HG03378 (cell line): ENCODE data around the gene HOXD12.

Source experiments
- ATAC-seq: cut with Tn5 transposase; IDR thresholded peaks from one replicate; pipeline ENCODE4 v1.9.1; 2021; ENCODE audit warnings: mild to moderate bottlenecking, moderate library complexity; ENCODE audit not compliant: unreplicated experiment

The HOXD12 gene

DNA sequence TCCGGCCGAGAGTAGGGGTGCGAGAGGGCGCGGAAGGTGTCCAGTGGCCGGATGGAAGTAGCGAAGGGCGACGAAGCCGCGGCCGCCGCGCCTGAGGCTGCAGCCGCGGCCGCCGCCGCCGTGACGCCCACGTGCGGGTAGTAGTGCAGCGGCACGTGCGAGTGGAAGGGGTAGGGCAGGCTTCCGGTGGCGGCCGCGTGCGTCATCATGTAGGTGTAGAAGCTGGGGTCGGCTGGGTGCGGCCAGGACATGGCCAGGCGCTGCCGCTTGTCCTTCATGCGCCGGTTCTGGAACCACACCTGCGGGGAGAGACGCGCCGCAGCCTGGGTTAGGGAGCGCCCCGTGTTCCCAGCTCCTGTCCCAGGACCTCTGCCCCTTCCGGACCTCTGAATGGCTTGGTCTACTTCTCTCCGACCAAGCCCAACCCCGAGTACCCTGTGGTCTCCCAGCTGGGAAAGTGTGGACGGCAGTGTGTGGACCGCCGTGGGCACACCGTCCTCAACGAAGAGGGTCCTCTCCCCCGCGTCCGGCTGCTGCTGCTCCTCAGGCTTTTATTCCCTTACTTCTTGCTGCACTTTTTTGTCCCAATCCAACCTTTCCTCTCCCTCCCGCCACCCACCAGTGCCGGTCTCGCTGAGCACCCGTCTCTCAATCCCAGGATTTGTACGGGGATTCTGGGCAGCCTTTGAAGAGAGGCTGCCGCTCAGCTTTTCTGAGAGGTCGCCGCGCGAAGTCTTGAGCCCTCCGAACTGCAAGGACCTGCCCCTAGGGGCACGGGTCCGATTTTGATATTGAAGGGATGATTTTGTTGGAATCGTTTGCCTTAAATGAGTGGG is 18.8 kb upstream of the HOXD12 start:
- no peak for ATAC-seq

GRCh38 chr2:176081376-176081836 is 18.2 kb upstream of the HOXD12 start:
- no peak for ATAC-seq

DNA sequence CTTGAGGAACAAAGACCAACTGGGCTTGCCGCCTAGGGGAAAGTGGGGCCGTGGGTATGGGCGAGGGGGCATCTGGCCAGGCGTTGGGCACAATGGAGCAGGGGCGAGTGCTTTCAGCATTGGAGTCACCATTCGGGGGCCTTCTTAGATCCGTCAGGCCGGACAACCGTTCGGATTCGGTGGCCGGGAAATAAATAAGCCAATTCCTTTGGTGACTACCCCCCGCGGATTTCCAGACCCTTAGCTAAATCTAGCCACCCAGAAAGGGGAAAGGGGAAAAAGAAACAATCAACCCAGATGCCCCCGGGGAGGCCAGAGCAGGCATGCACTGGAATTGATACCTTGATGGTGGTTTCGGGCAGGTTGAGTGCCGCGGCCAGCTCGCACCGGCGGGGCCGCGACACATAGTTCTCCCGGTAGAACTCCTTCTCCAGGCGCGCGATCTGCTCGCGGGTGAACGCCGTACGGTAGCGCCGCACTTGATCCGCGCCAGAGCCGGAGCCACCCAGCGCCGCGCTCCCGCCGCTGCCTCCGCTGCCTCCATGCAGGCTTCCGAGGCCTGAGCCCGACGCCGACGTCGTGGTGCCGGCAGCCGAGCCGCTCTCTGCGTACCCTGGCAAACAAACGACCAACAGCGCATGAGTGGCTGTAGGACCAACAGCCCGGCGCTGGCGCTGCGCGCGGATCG is 17.6 kb upstream of the HOXD12 start:
- no peak for ATAC-seq

GRCh38 chr2:176082525-176082823 is 17.1 kb upstream of the HOXD12 start:
- no peak for ATAC-seq

GRCh38 chr2:176082824-176083751 is 16.5 kb upstream of the HOXD12 start:
- ATAC-seq = no peak

DNA sequence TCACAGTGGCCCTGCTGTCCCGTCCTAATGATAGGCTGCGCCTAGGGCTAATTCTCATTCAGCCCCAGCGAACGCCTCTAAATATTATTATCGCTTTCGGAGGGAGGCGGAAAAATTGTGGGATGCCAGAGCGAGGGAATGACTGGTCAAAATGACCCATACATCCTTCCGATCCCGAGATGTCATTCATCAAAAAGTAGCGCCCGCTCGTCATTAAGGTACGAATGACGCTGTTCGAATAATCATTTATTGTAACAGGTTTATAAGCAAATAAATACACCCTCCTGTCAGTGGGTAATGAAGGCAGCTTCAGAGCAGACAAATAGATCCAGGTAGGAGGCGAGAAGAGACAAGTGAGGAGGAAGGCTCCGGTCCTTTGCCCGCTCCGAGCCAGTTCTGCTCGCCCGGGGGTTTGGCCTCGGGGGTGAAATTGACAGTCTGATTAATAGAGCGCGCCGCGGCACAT is 15.8 kb upstream of the HOXD12 start, which contains the start of gene EVX2:
Gene EVX2, minus strand, starts transcription at position 167 of the 466 bp plus-strand sequence. CDS start 186 bp downstream, outside the sequence.
- no peak for ATAC-seq

GRCh38 chr2:176084611-176085119 is 14.9 kb upstream of the HOXD12 start:
- ATAC-seq = no peak

GRCh38 chr2:176085120-176085788 is 14.3 kb upstream of the HOXD12 start:
- no peak for ATAC-seq

- no peak for ATAC-seq
Observed at GRCh38 chr2:176085861-176086771, 13.5 kb upstream of the HOXD12 start.

- ATAC-seq = no peak
Observed at GRCh38 chr2:176087330-176088047, 12.1 kb upstream of the HOXD12 start.

GRCh38 chr2:176088048-176088936 is 11.3 kb upstream of the HOXD12 start:
- ATAC-seq = no peak

- no peak for ATAC-seq
Observed at GRCh38 chr2:176088937-176089842, 10.4 kb upstream of the HOXD12 start.

DNA sequence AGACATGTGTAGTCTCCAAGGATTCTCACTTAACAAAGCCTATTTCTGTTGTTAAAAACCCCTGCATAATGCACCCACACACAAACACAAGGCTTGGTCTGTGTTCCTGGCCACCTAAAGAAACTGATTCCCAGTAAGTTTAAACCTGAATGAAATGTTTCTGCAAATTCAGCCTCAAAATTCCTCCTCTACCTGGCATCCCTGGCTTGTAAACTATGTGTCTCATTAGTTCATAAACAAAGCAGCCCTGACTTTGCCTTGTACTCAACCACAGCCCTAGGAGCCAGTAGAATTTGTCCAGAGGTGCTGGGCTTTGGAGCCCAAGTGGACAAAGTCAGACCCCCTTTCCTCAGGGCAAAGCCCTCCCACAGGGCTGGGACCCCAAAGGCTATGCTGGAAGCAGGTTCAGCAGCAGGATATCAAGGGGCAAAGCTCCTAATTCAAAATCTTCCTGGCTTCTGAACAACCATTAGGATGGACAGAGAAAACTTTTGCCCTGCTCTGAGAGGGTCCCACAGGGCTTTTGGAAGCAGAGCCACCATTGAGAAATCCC is 9.7 kb upstream of the HOXD12 start:
- no peak for ATAC-seq

GRCh38 chr2:176090862-176091261 is 8.7 kb upstream of the HOXD12 start:
- ATAC-seq = no peak

GRCh38 chr2:176091329-176092258 is 8.0 kb upstream of the HOXD12 start:
- no peak for ATAC-seq
